SK-N-MC (cell line): ENCODE data around the gene KL.

Experiments
- FOXP2 ChIP-seq: optimal IDR thresholded peaks from 2 replicates; pipeline ENCODE3; 2011; ENCODE audit warnings: mild to moderate bottlenecking, moderate library complexity; ENCODE audit not compliant: insufficient read depth; ENCODE audit errors: extremely low read length, control extremely low read depth
- POLR2AphosphoS5 ChIP-seq: IDR thresholded peaks from 2 replicates; pipeline ENCODE4 v1.6.1; 2012; ENCODE audit warnings: mild to moderate bottlenecking, low read depth, low read length, borderline replicate concordance

DNA sequence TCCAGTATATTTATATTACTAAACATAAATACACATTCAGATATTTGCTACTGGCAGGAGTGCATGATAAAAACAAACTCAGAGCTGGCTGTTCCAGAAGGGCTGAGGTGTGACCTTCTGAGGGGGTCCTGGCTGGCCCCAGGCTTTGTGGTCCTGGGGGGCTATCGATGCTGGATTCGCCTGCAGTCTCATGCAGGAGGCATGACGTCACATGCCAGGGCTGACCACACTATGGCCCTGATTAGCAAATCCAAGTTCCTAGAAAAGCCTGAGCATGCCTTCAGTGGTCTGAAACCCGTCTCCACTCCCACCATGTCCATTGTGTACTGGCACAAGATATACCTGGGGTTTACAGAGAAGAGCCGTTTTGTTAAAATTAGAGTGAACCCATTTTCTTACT lies 97.9 kb downstream of the KL start:
- TF ChIP-seq FOXP2 (no peak), POLR2AphosphoS5 (no peak)
